Astrocyte (in vitro differentiated cells and primary cell): ENCODE data around the gene FRMD4A. TPM values are rescaled to one million over a fixed set of nuclear protein-coding genes. Genes with fewer than 3 reads are reported as not detected.
"Not testable (repeated sequence)": the region's sequence is repeated elsewhere in the genome, so short reads cannot be mapped to it uniquely, and the experiment has no call there.

ENCODE experiments used
- DNase-seq: peaks from one replicate; pipeline ENCODE4 v3.0.0-alpha.2; 2010; ENCODE audit warnings: low read depth
- FAIRE-seq: peaks from 2 replicates; lab custom pipeline; 2011; peaks lifted over from hg19 to GRCh38; lab: Jason Lieb, UNC
- H2AFZ ChIP-seq: 2 replicates; pipeline ENCODE4 v1.6.0; 2012; ENCODE audit warnings: low read depth, low read length, inconsistent platforms
- H3K27ac ChIP-seq: 2 replicates; pipeline ENCODE4 v1.5.1; 2011; ENCODE audit warnings: low read depth, low read length, inconsistent platforms
- H3K27me3 ChIP-seq: 2 replicates; pipeline ENCODE4 v1.6.0; 2011; ENCODE audit warnings: low read length, inconsistent platforms; ENCODE audit not compliant: insufficient read depth
- H3K36me3 ChIP-seq: 2 replicates; pipeline ENCODE4 v1.5.1; 2011; ENCODE audit warnings: low read length, inconsistent platforms; ENCODE audit not compliant: insufficient read depth
- H3K4me1 ChIP-seq: 2 replicates; pipeline ENCODE4 v1.5.1; 2011; ENCODE audit warnings: low read length, inconsistent platforms; ENCODE audit not compliant: insufficient read depth
- H3K4me2 ChIP-seq: 2 replicates; pipeline ENCODE4 v1.6.0; 2012; ENCODE audit warnings: low read length, inconsistent platforms
- H3K4me3 ChIP-seq: 2 replicates; pipeline ENCODE4 v1.5.1; 2011; ENCODE audit warnings: low read depth, mild to moderate bottlenecking, low read length, inconsistent platforms; ENCODE audit not compliant: insufficient read depth
- H3K79me2 ChIP-seq: 2 replicates; pipeline ENCODE4 v1.6.0; 2012; ENCODE audit warnings: mild to moderate bottlenecking, low read length, inconsistent platforms; ENCODE audit not compliant: insufficient read depth
- H3K9ac ChIP-seq: 2 replicates; pipeline ENCODE4 v1.6.0; 2012; ENCODE audit warnings: mild to moderate bottlenecking, low read length, inconsistent platforms
- H3K9me3 ChIP-seq: 2 replicates; pipeline ENCODE4 v1.5.1; 2012; ENCODE audit warnings: low read depth, mild to moderate bottlenecking, low read length, inconsistent platforms; ENCODE audit not compliant: insufficient read depth
- H4K20me1 ChIP-seq: 2 replicates; pipeline ENCODE4 v1.6.0; 2012; ENCODE audit warnings: low read length, inconsistent platforms; ENCODE audit not compliant: insufficient read depth
- H3K27ac Mint-ChIP-seq: one replicate; pipeline ENCODE4 v1.8.0; 2021; ENCODE audit warnings: mild to moderate bottlenecking, mixed read lengths; ENCODE audit not compliant: unreplicated experiment
- H3K27me3 Mint-ChIP-seq: one replicate; pipeline ENCODE4 v1.8.0; 2021; ENCODE audit warnings: low read depth, mixed read lengths; ENCODE audit not compliant: unreplicated experiment
- H3K36me3 Mint-ChIP-seq: one replicate; pipeline ENCODE4 v1.8.0; 2021; ENCODE audit warnings: low read depth, mixed read lengths; ENCODE audit not compliant: unreplicated experiment
- H3K4me1 Mint-ChIP-seq: one replicate; pipeline ENCODE4 v1.8.0; 2021; ENCODE audit warnings: low read depth, mixed read lengths; ENCODE audit not compliant: unreplicated experiment
- H3K4me3 Mint-ChIP-seq: one replicate; pipeline ENCODE4 v1.8.0; 2021; ENCODE audit warnings: mild to moderate bottlenecking, moderate library complexity, mixed read lengths; ENCODE audit not compliant: unreplicated experiment
- H3K9me3 Mint-ChIP-seq: one replicate; pipeline ENCODE4 v1.8.0; 2021; ENCODE audit warnings: mild to moderate bottlenecking, mixed read lengths; ENCODE audit not compliant: unreplicated experiment
- CTCF ChIP-seq: IDR thresholded peaks from 2 replicates; pipeline ENCODE4 v1.5.1; 2011; ENCODE audit warnings: low read depth, mild to moderate bottlenecking, inconsistent platforms, low read length, moderate library complexity; ENCODE audit not compliant: insufficient read depth
- EZH2 ChIP-seq: IDR thresholded peaks from 2 replicates; pipeline ENCODE4 v1.6.1; 2012; ENCODE audit warnings: mild to moderate bottlenecking, low read length, inconsistent platforms; ENCODE audit not compliant: insufficient read depth
- total RNA-seq: library from RNA; stranded (reverse); gene quantifications from 2 replicates; pipeline ENCODE4 v1.2.1, GENCODE V29; 2021

FRMD4A gene
- total RNA-seq, 1 donor from 2014 or later = 82.5 TPM

- Mint-ChIP-seq H3K9me3 (peaks cover 3% of the 10 kb centered on the region), H3K4me1 (no peaks in the 10 kb centered on the region), H3K4me3 (no peak overlapping the region), H3K36me3 (peaks cover 3% of the 10 kb centered on the region), H3K27me3 (peaks cover 21% of the 10 kb centered on the region), H3K27ac (no peak overlapping the region)
- peaks cover 7% of the 10 kb centered on the region for H3K27me3 ChIP-seq
- H3K36me3 ChIP-seq = no peaks in the 10 kb centered on the region
- FAIRE-seq = no peak
- H3K79me2 ChIP-seq = no peaks in the 10 kb centered on the region
- TF ChIP-seq EZH2 (no peak), CTCF (no peak)
- H3K9me3 ChIP-seq = no peaks in the 10 kb centered on the region
- DNase-seq = no peak
- H3K4me1 ChIP-seq = no peaks in the 10 kb centered on the region
- H2AFZ ChIP-seq = no peak overlapping the region
- no peak overlapping the region for H3K9ac ChIP-seq
- H4K20me1 ChIP-seq = no peaks in the 10 kb centered on the region
- H3K27ac ChIP-seq = no peak overlapping the region
- H3K4me2 ChIP-seq = no peak overlapping the region
- no peak overlapping the region for H3K4me3 ChIP-seq
Observed at GRCh38 chr10:14208231-14208630, 122.5 kb downstream of the FRMD4A start.

- Histone ChIP-seq H3K79me2 (no peaks in the 10 kb centered on the region), H3K9me3 (no peaks in the 10 kb centered on the region), H3K27me3 (peaks cover 6% of the 10 kb centered on the region), H3K27ac (no peak overlapping the region), H3K4me3 (no peak overlapping the region), H3K4me1 (no peaks in the 10 kb centered on the region), H3K36me3 (no peaks in the 10 kb centered on the region), H3K4me2 (no peak overlapping the region), H3K9ac (no peak overlapping the region), H4K20me1 (no peaks in the 10 kb centered on the region), H2AFZ (no peak overlapping the region)
- Mint-ChIP-seq H3K27me3 (peaks cover 14% of the 10 kb centered on the region), H3K36me3 (peaks cover 3% of the 10 kb centered on the region), H3K9me3 (no peaks in the 10 kb centered on the region), H3K27ac (no peak overlapping the region), H3K4me3 (no peak overlapping the region), H3K4me1 (no peaks in the 10 kb centered on the region)
- FAIRE-seq (no peak), DNase-seq (no peak)
- no peak for TF ChIP-seq CTCF
- TF ChIP-seq EZH2 = no peak
Observed at GRCh38 chr10:14205233-14205632, 125.5 kb downstream of the FRMD4A start.

GRCh38 chr10:14200698-14201544 is 129.8 kb downstream of the FRMD4A start:
- H3K4me1 Mint-ChIP-seq = no peaks in the 10 kb centered on the region
- Histone ChIP-seq H3K4me3 (no peak overlapping the region), H3K27me3 (peaks cover 5% of the 10 kb centered on the region), H3K27ac (no peak overlapping the region), H4K20me1 (no peaks in the 10 kb centered on the region), H3K9me3 (no peaks in the 10 kb centered on the region), H3K4me1 (no peaks in the 10 kb centered on the region), H3K36me3 (no peaks in the 10 kb centered on the region), H3K4me2 (no peak overlapping the region), H2AFZ (no peak overlapping the region), H3K9ac (no peak overlapping the region), H3K79me2 (no peaks in the 10 kb centered on the region)
- H3K36me3 Mint-ChIP-seq = peaks cover 2% of the 10 kb centered on the region
- DNase-seq (no peak), FAIRE-seq (no peak)
- no peaks in the 10 kb centered on the region for H3K9me3 Mint-ChIP-seq
- H3K27me3 Mint-ChIP-seq = peaks cover 13% of the 10 kb centered on the region
- no peak overlapping the region for H3K27ac Mint-ChIP-seq
- H3K4me3 Mint-ChIP-seq = no peak overlapping the region
- TF ChIP-seq EZH2 = no peak
- peak; percentile 13 for TF ChIP-seq CTCF

- FAIRE-seq, H3K9me3 ChIP-seq: not testable (repeated sequence)
Observed at GRCh38 chr10:14199098-14199497, 131.6 kb downstream of the FRMD4A start.

More at GRCh38 chr10:14199098-14199497, 131.6 kb downstream of the FRMD4A start:
- not testable (repeated sequence) for H3K27me3 ChIP-seq, H3K27ac Mint-ChIP-seq, H3K4me2 ChIP-seq, H3K36me3 Mint-ChIP-seq, H3K9me3 Mint-ChIP-seq, H3K4me1 ChIP-seq, DNase-seq, H3K36me3 ChIP-seq, H4K20me1 ChIP-seq, H3K79me2 ChIP-seq, H3K4me1 Mint-ChIP-seq, H3K4me3 ChIP-seq, H3K27ac ChIP-seq, H3K9ac ChIP-seq, H3K4me3 Mint-ChIP-seq, H2AFZ ChIP-seq
- H3K27me3 Mint-ChIP-seq = peaks cover 11% of the 10 kb centered on the region
